HEK293 (cell line): ENCODE results near the gene LRRC74A.

Source experiments
- CTCF ChIA-PET: fragments of 350-600 bp; formaldehyde crosslinking; extraction: SDS; loops from one replicate; lab custom pipeline; 2021; ENCODE audit warnings: antibody characterized with exemption; lab: Yijun Ruan, JAX
- POLR2A ChIA-PET: fragments of 300-600 bp; formaldehyde crosslinking; extraction: SDS; loops from one replicate; lab custom pipeline; 2020; ENCODE audit warnings: antibody characterized with exemption, inconsistent platforms; lab: Yijun Ruan, JAX
- H3K27ac ChIP-seq: fragments of 200-500 bp; sonication (Bioruptor generic); 2 replicates; pipeline ENCODE4 v1.5.1; 2014; ENCODE audit warnings: low read depth, low read length, control low read depth, inconsistent platforms; ENCODE audit errors: extremely low read depth
- H3K36me3 ChIP-seq, 2 experiments: fragments of 200-500 bp in 1 of 2; sonication (Bioruptor generic) in 1 of 2; 1 replicate in 1 of 2; 2 replicates in 1 of 2; pipeline ENCODE4 v1.5.1; 2014 to 2017; ENCODE audit warnings: inconsistent platforms in 2 of 2, low read length in 2 of 2; ENCODE audit not compliant: control insufficient read depth in 2 of 2, insufficient read depth in 1 of 2
- H3K4me1 ChIP-seq: fragments of 200-500 bp; sonication (Bioruptor generic); 2 replicates; pipeline ENCODE4 v1.5.1; 2014; ENCODE audit warnings: mild to moderate bottlenecking, low read length, inconsistent platforms; ENCODE audit not compliant: control insufficient read depth, insufficient read depth
- H3K4me3 ChIP-seq: 2 replicates; pipeline ENCODE4 v1.5.1; 2011; ENCODE audit warnings: low read depth, mild to moderate bottlenecking, control low read depth, low read length, moderate library complexity
- H3K9me3 ChIP-seq: fragments of 200-500 bp; sonication (Bioruptor generic); 2 replicates; pipeline ENCODE4 v1.5.1; 2014; ENCODE audit warnings: low read depth, low read length, inconsistent platforms; ENCODE audit not compliant: control insufficient read depth, insufficient read depth
- KLF16 ChIP-seq: fragments of 450-650 bp; formaldehyde crosslinking; IDR thresholded peaks from 2 replicates; pipeline ENCODE4 v1.5.1; 2017; ENCODE audit warnings: missing biosample characterization, missing genetic modification characterization
- SCRT2 ChIP-seq: fragments of 450-650 bp; formaldehyde crosslinking; IDR thresholded peaks from 2 replicates; pipeline ENCODE4 v1.5.1; 2016; ENCODE audit warnings: missing biosample characterization, missing genetic modification characterization
- SP3 ChIP-seq: fragments of 450-650 bp; formaldehyde crosslinking; IDR thresholded peaks from 2 replicates; pipeline ENCODE4 v1.5.1; 2016; ENCODE audit warnings: missing biosample characterization, missing genetic modification characterization
- ZBTB11 ChIP-seq: fragments of 450-650 bp; formaldehyde crosslinking; conservative IDR thresholded peaks from 2 replicates; pipeline ENCODE4 v1.5.1; 2016; ENCODE audit warnings: low read depth, missing biosample characterization, missing genetic modification characterization
- ZBTB48 ChIP-seq: fragments of 450-650 bp; formaldehyde crosslinking; IDR thresholded peaks from 2 replicates; pipeline ENCODE4 v1.5.1; 2016; ENCODE audit warnings: missing biosample characterization, missing genetic modification characterization
- ZBTB8A ChIP-seq: fragments of 450-650 bp; formaldehyde crosslinking; IDR thresholded peaks from 2 replicates; pipeline ENCODE4 v1.5.1; 2016; ENCODE audit warnings: missing biosample characterization, missing genetic modification characterization
- ZFP37 ChIP-seq: fragments of 450-650 bp; formaldehyde crosslinking; IDR thresholded peaks from 2 replicates; pipeline ENCODE4 v1.5.1; 2016; ENCODE audit warnings: missing biosample characterization, missing genetic modification characterization
- ZFP69B ChIP-seq: fragments of 450-650 bp; formaldehyde crosslinking; IDR thresholded peaks from 2 replicates; pipeline ENCODE4 v1.5.1; 2016; ENCODE audit warnings: missing biosample characterization, missing genetic modification characterization
- ZNF132 ChIP-seq: fragments of 450-650 bp; formaldehyde crosslinking; IDR thresholded peaks from 2 replicates; pipeline ENCODE4 v1.5.1; 2017; ENCODE audit warnings: missing biosample characterization, missing genetic modification characterization, borderline replicate concordance
- ZNF16 ChIP-seq: fragments of 450-650 bp; formaldehyde crosslinking; IDR thresholded peaks from 2 replicates; pipeline ENCODE4 v1.5.1; 2016; ENCODE audit warnings: low read depth, missing biosample characterization, missing genetic modification characterization
- ZNF223 ChIP-seq: fragments of 450-650 bp; formaldehyde crosslinking; IDR thresholded peaks from 2 replicates; pipeline ENCODE4 v1.5.1; 2016; ENCODE audit warnings: missing biosample characterization, missing genetic modification characterization
- ZNF354C ChIP-seq: fragments of 450-650 bp; formaldehyde crosslinking; IDR thresholded peaks from 2 replicates; pipeline ENCODE4 v1.5.1; 2016; ENCODE audit warnings: missing biosample characterization, missing genetic modification characterization, low read depth, borderline replicate concordance
- ZNF48 ChIP-seq: fragments of 450-650 bp; formaldehyde crosslinking; IDR thresholded peaks from 2 replicates; pipeline ENCODE4 v1.5.1; 2016; ENCODE audit warnings: missing biosample characterization, missing genetic modification characterization
- ZNF558 ChIP-seq: fragments of 450-650 bp; formaldehyde crosslinking; IDR thresholded peaks from 2 replicates; pipeline ENCODE4 v1.5.1; 2016; ENCODE audit warnings: missing biosample characterization, missing genetic modification characterization
- ZNF571 ChIP-seq: fragments of 450-650 bp; formaldehyde crosslinking; IDR thresholded peaks from 2 replicates; pipeline ENCODE4 v1.5.0; 2017; ENCODE audit warnings: missing biosample characterization, missing genetic modification characterization
- ZNF621 ChIP-seq: fragments of 450-650 bp; formaldehyde crosslinking; IDR thresholded peaks from 2 replicates; pipeline ENCODE4 v1.5.1; 2017; ENCODE audit warnings: missing biosample characterization, missing genetic modification characterization
- ZNF623 ChIP-seq: fragments of 450-650 bp; formaldehyde crosslinking; IDR thresholded peaks from 2 replicates; pipeline ENCODE4 v1.5.1; 2016; ENCODE audit warnings: missing biosample characterization, missing genetic modification characterization
- ZNF629 ChIP-seq: fragments of 450-650 bp; formaldehyde crosslinking; IDR thresholded peaks from 2 replicates; pipeline ENCODE4 v1.5.1; 2017; ENCODE audit warnings: missing biosample characterization, missing genetic modification characterization
- ZNF692 ChIP-seq: fragments of 450-650 bp; formaldehyde crosslinking; IDR thresholded peaks from 2 replicates; pipeline ENCODE4 v1.5.1; 2016; ENCODE audit warnings: missing biosample characterization, missing genetic modification characterization
- ZNF701 ChIP-seq: fragments of 450-650 bp; formaldehyde crosslinking; IDR thresholded peaks from 2 replicates; pipeline ENCODE4 v1.5.1; 2016; ENCODE audit warnings: missing biosample characterization, missing genetic modification characterization

LRRC74A gene

GRCh38 chr14:76900682-76901081 lies 74.5 kb downstream of the LRRC74A start:
- Histone ChIP-seq H3K9me3 (no peaks in the 10 kb centered on the region), H3K4me3 (no peak overlapping the region)
- TF ChIP-seq KLF16 (tag by site-specific recombination) (no peak), ZNF621 (tag by site-specific recombination) (no peak), ZNF223 (tag by site-specific recombination) (no peak), ZBTB11 (tag by site-specific recombination) (no peak), ZNF571 (tag by site-specific recombination) (no peak), ZNF558 (no peak), ZNF48 (no peak), ZFP37 (no peak), ZNF692 (no peak), ZNF623 (tag by site-specific recombination) (no peak)
- TF ChIP-seq, all 188 proteins: peak for 0
- POLR2A ChIA-PET, result no interaction called here
- Histone ChIP-seq H3K27ac (no peak overlapping the region), H3K36me3 (no peaks in the 10 kb centered on the region), H3K4me1 (peaks cover 14% of the 10 kb centered on the region)
- CTCF ChIA-PET, result interaction anchor here (1.0 to 2.4 kb wide), 5 partner anchors 12 to 169 kb away, joined by 3 to 9 read pairs (median 7); no protein-coding TSS in a partner anchor

- ChIA-PET CTCF (interaction anchor here (1.4 to 2.4 kb wide), 4 partner anchors 12 to 169 kb away, joined by 4 to 9 read pairs (median 7); no protein-coding TSS in a partner anchor), POLR2A (interaction anchor here (0.7 kb wide), 1 partner anchor 15 kb away, joined by 3 read pairs; no protein-coding TSS in a partner anchor)
- Histone ChIP-seq H3K36me3 (no peaks in the 10 kb centered on the region), H3K27ac (no peak overlapping the region), H3K9me3 (no peaks in the 10 kb centered on the region), H3K4me3 (no peak overlapping the region), H3K4me1 (peaks cover 15% of the 10 kb centered on the region)
- TF ChIP-seq ZNF132 (no peak), ZNF623 (tag by site-specific recombination) (no peak), ZNF629 (no peak), ZBTB48 (tag by site-specific recombination) (no peak), ZNF701 (tag by site-specific recombination) (no peak), SCRT2 (no peak), ZBTB8A (no peak), ZNF16 (no peak), ZNF354C (tag by site-specific recombination) (no peak), SP3 (tag by site-specific recombination) (no peak), ZFP69B (tag by site-specific recombination) (no peak)
These were observed 75.2 kb downstream of the LRRC74A start for GRCh38 chr14:76901171-76902055.
